AG09319 (cell line): ENCODE measurements around the gene DTX2.
"Not testable (repeated sequence)": the region's sequence is repeated elsewhere in the genome, so short reads cannot be mapped to it uniquely, and the experiment has no call there.

Experiments used
- DNase-seq: peaks from one replicate; pipeline ENCODE4 v3.0.0-alpha.2; 2010; ENCODE audit warnings: low read depth; ENCODE audit errors: extremely low read depth
- CTCF ChIP-seq: IDR thresholded peaks from 2 replicates; pipeline ENCODE4 v1.5.1; 2011; ENCODE audit warnings: low read depth, mild to moderate bottlenecking, inconsistent platforms, low read length, moderate library complexity

Gene DTX2

GRCh38 chr7:76514926-76515771 is 53.6 kb downstream of the DTX2 start:
- TF ChIP-seq CTCF, result no peak
- DNase-seq, result no peak

GRCh38 chr7:76515999-76516443 is 54.5 kb downstream of the DTX2 start:
- peak; percentile 7 for DNase-seq
- peak; percentile 97 for TF ChIP-seq CTCF

- not testable (repeated sequence) for DNase-seq
These were observed 55.4 kb downstream of the DTX2 start for GRCh38 chr7:76516932-76517331.

- DNase-seq, result not testable (repeated sequence)
These were observed 64.7 kb downstream of the DTX2 start for GRCh38 chr7:76526183-76526582.

GRCh38 chr7:76531643-76532042 is 70.1 kb downstream of the DTX2 start:
- DNase-seq, result not testable (repeated sequence)

- DNase-seq, result not testable (repeated sequence)
These were observed 81.7 kb downstream of the DTX2 start, which contains the start of gene SPDYE16 for GRCh38 chr7:76543197-76543596. Gene SPDYE16, minus strand, starts transcription at chr7:76543297. Its CDS starts 1,838 bp downstream, at chr7:76541459.

- peak; percentile 61 for DNase-seq
These were observed 87.7 kb downstream of the DTX2 start for GRCh38 chr7:76549025-76549854.

- DNase-seq, result not testable (repeated sequence)
These were observed 88.3 kb downstream of the DTX2 start for GRCh38 chr7:76549855-76550248.

- DNase-seq, result not testable (repeated sequence)
These were observed 90.5 kb downstream of the DTX2 start for GRCh38 chr7:76551992-76552391.
